T-cell (primary cell): ENCODE measurements around the gene HPCAL1. TPM values are rescaled to one million over a fixed set of nuclear protein-coding genes. Genes with fewer than 3 reads are reported as not detected.

ENCODE experiments used
- ATAC-seq, 4 experiments: fragments of 200-7000 bp in 3 of 4; fragments of 150-1000 bp in 1 of 4; cut with Tn5 transposase; replicated peaks in 1 of 4; 1 replicate in 3 of 4; 2 replicates in 1 of 4; pipeline ENCODE4 v1.10.0; 2021; ENCODE audit warnings: moderate library complexity in 3 of 4, mild to moderate bottlenecking in 2 of 4, moderate number of reproducible peaks in 1 of 4
- CTCF ChIA-PET, 2 donors: fragments of 300-600 bp; sonication (Branson Sonifier 250); formaldehyde crosslinking; loops; one replicate each; lab custom pipeline; 2022; ENCODE audit warnings: antibody characterized with exemption in 2 of 2; lab: Charles Lee
- POLR2A ChIA-PET, 2 donors: fragments of 300-600 bp; sonication (Branson Sonifier 250); formaldehyde crosslinking; loops; one replicate each; lab custom pipeline; 2022; ENCODE audit warnings: antibody characterized with exemption in 2 of 2; lab: Charles Lee
- DNase-seq, 35 experiments: peaks; one replicate each; pipeline versions ENCODE4 v3.0.0 to v3.0.0-alpha.2; 2013 to 2023
- H3K27ac ChIP-seq: one replicate; pipeline ENCODE4 v1.5.1; 2013; ENCODE audit warnings: low read length
- H3K27me3 ChIP-seq, 2 experiments: replicated peaks in 1 of 2; 1 replicate in 1 of 2; 2 replicates in 1 of 2; pipeline versions ENCODE4 v1.6.1 to v1.7.0; 2013; ENCODE audit warnings: low read length in 1 of 2, mixed read lengths in 1 of 2; ENCODE audit not compliant: control insufficient read depth in 2 of 2, insufficient read depth in 2 of 2; ENCODE audit errors: extremely low read depth in 1 of 2
- H3K36me3 ChIP-seq, 2 donors: 1 replicate in 1 of 2; 2 replicates in 1 of 2; pipeline versions ENCODE4 v1.6.1 to v1.7.0; 2013; ENCODE audit warnings: low read length in 1 of 2; ENCODE audit not compliant: control insufficient read depth in 2 of 2, insufficient read depth in 1 of 2; ENCODE audit errors: extremely low read depth in 1 of 2
- H3K4me1 ChIP-seq, 2 experiments: 1 replicate in 1 of 2; 2 replicates in 1 of 2; pipeline versions ENCODE4 v1.6.1 to v1.7.0; 2013; ENCODE audit warnings: low read length in 2 of 2, mixed read lengths in 1 of 2; ENCODE audit not compliant: insufficient read depth in 2 of 2, control insufficient read depth in 1 of 2; ENCODE audit errors: extremely low read depth in 1 of 2
- H3K4me3 ChIP-seq, 2 donors: 1 replicate in 1 of 2; 2 replicates in 1 of 2; pipeline versions ENCODE4 v1.5.1 to v1.7.0; 2013; ENCODE audit warnings: mild to moderate bottlenecking in 2 of 2, low read length in 1 of 2, moderate library complexity in 1 of 2; ENCODE audit not compliant: control insufficient read depth in 1 of 2; ENCODE audit errors: extremely low read depth in 1 of 2
- H3K9me3 ChIP-seq: 2 replicates; pipeline ENCODE4 v1.7.0; 2013
- H3K27ac Mint-ChIP-seq, 2 donors: one replicate each; pipeline ENCODE4 v1.8.0; 2020 to 2021; ENCODE audit warnings: mild to moderate bottlenecking in 2 of 2, mixed read lengths in 2 of 2
- H3K27me3 Mint-ChIP-seq, 2 donors: one replicate each; pipeline ENCODE4 v1.8.0; 2021 to 2022; ENCODE audit warnings: mixed read lengths in 2 of 2
- H3K36me3 Mint-ChIP-seq: one replicate; pipeline ENCODE4 v1.8.0; 2021; ENCODE audit warnings: mixed read lengths
- H3K4me1 Mint-ChIP-seq, 3 donors: one replicate each; pipeline ENCODE4 v1.8.0; 2020 to 2022; ENCODE audit warnings: mixed read lengths in 3 of 3, mild to moderate bottlenecking in 1 of 3
- H3K4me3 Mint-ChIP-seq, 3 donors: one replicate each; pipeline ENCODE4 v1.8.0; 2020 to 2022; ENCODE audit warnings: mild to moderate bottlenecking in 3 of 3, mixed read lengths in 3 of 3, moderate library complexity in 3 of 3
- H3K9me3 Mint-ChIP-seq, 3 donors: one replicate each; pipeline ENCODE4 v1.8.0; 2020 to 2022; ENCODE audit warnings: mixed read lengths in 3 of 3
- WGBS: methylation state at CpG from one replicate; pipeline ENCODE4 v1.1.5; 2013; ENCODE audit warnings: missing lambda C conversion rate; ENCODE audit not compliant: insufficient coverage; 5-methylcytosine and 5-hydroxymethylcytosine counted together
- total RNA-seq, 35 experiments: library from RNA in 6 of 35; stranded (reverse) in 6 of 35; fragments of 120-200 nt in 1 of 35; gene quantifications; one replicate each; pipeline versions ENCODE4 v1.2.1 to v1.2.4 and lab custom pipeline; 2013 to 2026

HPCAL1 gene
- total RNA-seq, 5 donors from 2014 or later (not counting 1 experiment from before 2014, with no cell fraction given), result 39.5 to 87.3 (median 83.2) TPM

DNA sequence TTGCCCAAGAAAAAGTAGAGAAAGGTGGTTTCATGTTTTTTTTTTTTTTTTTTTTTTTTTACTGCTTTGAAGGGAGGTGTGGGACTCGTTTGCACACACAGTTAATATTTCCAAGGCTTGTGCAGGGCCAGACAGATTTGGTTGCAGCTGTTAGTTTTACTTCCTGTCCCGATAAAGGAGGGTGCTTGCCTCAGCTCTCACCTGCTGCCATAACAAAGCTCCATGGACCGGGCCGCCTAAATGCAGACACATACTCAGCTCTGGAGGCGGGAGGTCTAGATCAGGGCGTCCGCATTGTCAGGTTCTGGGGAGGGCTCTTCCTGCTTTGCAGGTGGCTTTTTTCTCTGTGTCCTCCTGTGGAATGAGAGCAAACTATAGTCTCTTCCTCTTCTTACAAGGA, 75.5 kb downstream of the HPCAL1 start:
- H3K36me3 Mint-ChIP-seq, result peaks cover 6% of the 10 kb centered on the region

GRCh38 chr2:10380048-10380926, 77.6 kb downstream of the HPCAL1 start:
- ChIA-PET POLR2A (interaction anchor here (0.6 to 0.9 kb wide), 2 partner anchors 16 to 52 kb away, joined by 3 to 4 read pairs; no protein-coding TSS in a partner anchor), CTCF (interaction anchor here (1.3 to 2.7 kb wide), 2 partner anchors 28 kb away, joined by 6 to 20 read pairs; no protein-coding TSS in a partner anchor)
- Mint-ChIP-seq H3K4me1 (peaks cover 92 to 95% (median 94%) of the 10 kb centered on the region in 3 donors), H3K27me3 (no peaks in the 10 kb centered on the region), H3K4me3 (peak overlapping the region in 2 of 3 donors; percentile 49 to 78), H3K9me3 (no peaks in the 10 kb centered on the region), H3K27ac (peak overlapping the region; percentile 89 to 93), H3K36me3 (peaks cover 6% of the 10 kb centered on the region)
- H3K9me3 ChIP-seq, result no peaks in the 10 kb centered on the region
- peaks cover 0 to 5% of the 10 kb centered on the region in 2 donors for H3K36me3 ChIP-seq
- H3K27ac ChIP-seq, result peak overlapping the region; percentile 69
- DNase-seq (peak in 2 of 35 experiments; percentile 17 to 28), ATAC-seq (peak in 2 of 4 experiments; percentile 10 to 12)
- H3K27me3 ChIP-seq, result no peaks in the 10 kb centered on the region
- no peak overlapping the region for H3K4me3 ChIP-seq
- peaks cover 59 to 95% of the 10 kb centered on the region in 2 experiments for H3K4me1 ChIP-seq
- 34% methylated on average over 6 of the region's 9 CpGs for whole genome bisulfite sequencing

More for the DNA sequence above, 75.5 kb downstream of the HPCAL1 start:
- ChIA-PET POLR2A (interaction anchor here in 1 of 2 donors (0.5 to 0.6 kb wide), 2 partner anchors 16 to 77 kb away, joined by 4 to 8 read pairs; no protein-coding TSS in a partner anchor), CTCF (interaction anchor here (0.6 to 2.7 kb wide), 5 partner anchors 14 to 619 kb away, joined by 3 to 20 read pairs (median 5); no protein-coding TSS in a partner anchor)
- WGBS, result no CpG with 5 or more reads among the region's 7 CpGs
- Histone ChIP-seq H3K4me1 (peaks cover 58 to 90% of the 10 kb centered on the region in 2 experiments), H3K27me3 (no peaks in the 10 kb centered on the region), H3K9me3 (no peaks in the 10 kb centered on the region), H3K27ac (peak overlapping the region; percentile 2), H3K36me3 (peaks cover 0 to 5% of the 10 kb centered on the region in 2 donors), H3K4me3 (no peak overlapping the region)
- Mint-ChIP-seq H3K4me1 (peaks cover 91 to 94% (median 92%) of the 10 kb centered on the region in 3 donors), H3K4me3 (peak overlapping the region; percentile 34 to 78 (median 39)), H3K27me3 (no peaks in the 10 kb centered on the region), H3K27ac (peak overlapping the region; percentile 89 to 93), H3K9me3 (no peaks in the 10 kb centered on the region)
- ATAC-seq (peak in 3 of 4 experiments; percentile 21 to 41 (median 39)), DNase-seq (peak in 27 of 35 experiments; percentile 10 to 55 (median 25))

- WGBS, result 79% methylated on average over 2 of the region's 3 CpGs
- H3K27me3 Mint-ChIP-seq, result no peaks in the 10 kb centered on the region
- DNase-seq (no peak), ATAC-seq (no peak)
- peak overlapping the region; percentile 42 to 78 (median 43) for H3K4me3 Mint-ChIP-seq
- H3K9me3 Mint-ChIP-seq, result no peaks in the 10 kb centered on the region
- H3K36me3 ChIP-seq, result peaks cover 0 to 5% of the 10 kb centered on the region in 2 donors
- H3K27ac ChIP-seq, result peak overlapping the region; percentile 69
- H3K36me3 Mint-ChIP-seq, result peaks cover 4% of the 10 kb centered on the region
- peak overlapping the region; percentile 25 to 35 for H3K4me3 ChIP-seq
- POLR2A ChIA-PET, result interaction anchor here (0.6 to 1.2 kb wide), 8 partner anchors 34 to 999 kb away, joined by 3 to 13 read pairs (median 5); partner anchors contain the start of genes ODC1 (in 1 of the 2) and TAF1B (in 1 of the 2)
- H3K4me1 Mint-ChIP-seq, result peaks cover 88 to 95% (median 93%) of the 10 kb centered on the region in 3 donors
- CTCF ChIA-PET, result interaction anchor here (0.6 to 2.4 kb wide), 8 partner anchors 26 to 567 kb away, joined by 3 to 24 read pairs (median 6); partner anchors contain the start of gene HPCAL1 (in 1 of the 2)
- H3K27ac Mint-ChIP-seq, result peak overlapping the region; percentile 89 to 93
- H3K9me3 ChIP-seq, result no peaks in the 10 kb centered on the region
- H3K27me3 ChIP-seq, result no peaks in the 10 kb centered on the region
- peaks cover 56 to 98% of the 10 kb centered on the region in 2 experiments for H3K4me1 ChIP-seq
These were observed 79.3 kb downstream of the HPCAL1 start for GRCh38 chr2:10381997-10382353.

GRCh38 chr2:10382354-10383061, 79.8 kb downstream of the HPCAL1 start:
- Histone ChIP-seq H3K27me3 (no peaks in the 10 kb centered on the region), H3K4me1 (peaks cover 51 to 98% of the 10 kb centered on the region in 2 experiments), H3K27ac (peak overlapping the region; percentile 69), H3K9me3 (no peaks in the 10 kb centered on the region), H3K4me3 (peak overlapping the region; percentile 35 to 58), H3K36me3 (peaks cover 0 to 5% of the 10 kb centered on the region in 2 donors)
- ChIA-PET CTCF (interaction anchor here (0.5 to 2.4 kb wide), 12 partner anchors 10 to 567 kb away, joined by 3 to 24 read pairs (median 5); partner anchors contain the start of gene HPCAL1 (in 1 of the 2)), POLR2A (interaction anchor here (0.6 to 1.2 kb wide), 10 partner anchors 15 to 998 kb away, joined by 3 to 13 read pairs (median 4); partner anchors contain the start of genes ODC1 (in 1 of the 2) and TAF1B (in 1 of the 2))
- Mint-ChIP-seq H3K4me3 (peak overlapping the region; percentile 46 to 78 (median 65)), H3K4me1 (peaks cover 88 to 94% (median 92%) of the 10 kb centered on the region in 3 donors), H3K9me3 (no peaks in the 10 kb centered on the region), H3K36me3 (peaks cover 4% of the 10 kb centered on the region), H3K27me3 (no peaks in the 10 kb centered on the region), H3K27ac (peak overlapping the region; percentile 89 to 93)
- DNase-seq (peak; percentile 9 to 82 (median 56)), ATAC-seq (peak; percentile 80 to 94 (median 81))
- WGBS, result 0% methylated on average over 8 of the region's 18 CpGs

GRCh38 chr2:10383960-10384734, 81.4 kb downstream of the HPCAL1 start:
- DNase-seq (no peak), ATAC-seq (no peak)
- H3K4me3 Mint-ChIP-seq, result peak overlapping the region in 1 of 3 donors; percentile 78
- peaks cover 38 to 93% of the 10 kb centered on the region in 2 experiments for H3K4me1 ChIP-seq
- no peaks in the 10 kb centered on the region for H3K9me3 Mint-ChIP-seq
- H3K36me3 ChIP-seq, result peaks cover 7 to 8% of the 10 kb centered on the region in 2 donors
- ChIA-PET CTCF (interaction anchor here in 1 of 2 donors (0.7 kb wide), 1 partner anchor 78 kb away, joined by 4 read pairs; no protein-coding TSS in a partner anchor), POLR2A (interaction anchor here in 1 of 2 donors (0.8 kb wide), 1 partner anchor 78 kb away, joined by 5 read pairs; no protein-coding TSS in a partner anchor)
- no peak overlapping the region for H3K4me3 ChIP-seq
- peak overlapping the region; percentile 83 to 85 for H3K27ac Mint-ChIP-seq
- no peaks in the 10 kb centered on the region for H3K27me3 ChIP-seq
- 100% methylated on average over 1 of the region's 8 CpGs for WGBS
- H3K27ac ChIP-seq, result peak overlapping the region; percentile 9
- H3K36me3 Mint-ChIP-seq, result peaks cover 4% of the 10 kb centered on the region
- H3K9me3 ChIP-seq, result no peaks in the 10 kb centered on the region
- peaks cover 85 to 92% (median 88%) of the 10 kb centered on the region in 3 donors for H3K4me1 Mint-ChIP-seq
- no peaks in the 10 kb centered on the region for H3K27me3 Mint-ChIP-seq
